HG03039 (cell line): Measurements from ENCODE around the gene ATRN.
"Not testable (repeated sequence)": the region's sequence is repeated elsewhere in the genome, so short reads cannot be mapped to it uniquely, and the experiment has no call there.

Experiments
- ATAC-seq: cut with Tn5 transposase; IDR thresholded peaks from one replicate; pipeline ENCODE4 v1.9.1; 2021; ENCODE audit warnings: mild to moderate bottlenecking, moderate library complexity; ENCODE audit not compliant: unreplicated experiment

The ATRN gene

GRCh38 chr20:3470627-3471396 lies at the start of gene ATRN:
TSS of gene ATRN (plus strand) at chr20:3471018. CDS start at chr20:3471108, 90 bp downstream.
- peak; percentile 74 for ATAC-seq

- ATAC-seq, result no peak
These were observed 48.8 kb upstream of the ATRN start for GRCh38 chr20:3421985-3422384.

GRCh38 chr20:3423126-3423525 lies 47.7 kb upstream of the ATRN start:
- ATAC-seq, result no peak

- not testable (repeated sequence) for ATAC-seq
These were observed 44.1 kb upstream of the ATRN start for GRCh38 chr20:3426766-3427165.

- ATAC-seq, result no peak
These were observed 40.3 kb upstream of the ATRN start for GRCh38 chr20:3430376-3431069.

GRCh38 chr20:3431109-3431508 lies 39.7 kb upstream of the ATRN start:
- ATAC-seq, result no peak

- no peak for ATAC-seq
These were observed 38.0 kb upstream of the ATRN start for GRCh38 chr20:3432844-3433243.

- ATAC-seq, result no peak
These were observed 37.1 kb upstream of the ATRN start for GRCh38 chr20:3433744-3434143.

- no peak for ATAC-seq
These were observed 36.6 kb upstream of the ATRN start for GRCh38 chr20:3434232-3434631.

- ATAC-seq, result no peak
These were observed 33.8 kb upstream of the ATRN start for GRCh38 chr20:3436864-3437574.

- no peak for ATAC-seq
These were observed 24.0 kb upstream of the ATRN start for GRCh38 chr20:3446779-3447178.

- ATAC-seq, result no peak
These were observed 23.5 kb upstream of the ATRN start for GRCh38 chr20:3447321-3447720.

GRCh38 chr20:3449319-3449718 lies 21.5 kb upstream of the ATRN start:
- no peak for ATAC-seq

GRCh38 chr20:3452136-3452535 lies 18.7 kb upstream of the ATRN start:
- ATAC-seq, result no peak

- ATAC-seq, result no peak
These were observed 18.1 kb upstream of the ATRN start for GRCh38 chr20:3452690-3453089.

- no peak for ATAC-seq
These were observed 16.0 kb upstream of the ATRN start for GRCh38 chr20:3454831-3455230.

- no peak for ATAC-seq
These were observed 14.2 kb upstream of the ATRN start for GRCh38 chr20:3456648-3457047.

- ATAC-seq, result no peak
These were observed 10.9 kb upstream of the ATRN start for GRCh38 chr20:3459881-3460307.

- ATAC-seq, result no peak
These were observed 9.5 kb upstream of the ATRN start for GRCh38 chr20:3461211-3461771.

- ATAC-seq, result no peak
These were observed 8.7 kb upstream of the ATRN start for GRCh38 chr20:3461911-3462677.

GRCh38 chr20:3464166-3464565 lies 6.7 kb upstream of the ATRN start:
- ATAC-seq, result no peak
